GM19395 (cell line): ENCODE measurements around the gene CBX2.

ENCODE experiments used
- ATAC-seq: cut with Tn5 transposase; IDR thresholded peaks from one replicate; pipeline ENCODE4 v1.9.1; 2021; ENCODE audit warnings: mild to moderate bottlenecking, moderate library complexity; ENCODE audit not compliant: unreplicated experiment

Gene CBX2

DNA sequence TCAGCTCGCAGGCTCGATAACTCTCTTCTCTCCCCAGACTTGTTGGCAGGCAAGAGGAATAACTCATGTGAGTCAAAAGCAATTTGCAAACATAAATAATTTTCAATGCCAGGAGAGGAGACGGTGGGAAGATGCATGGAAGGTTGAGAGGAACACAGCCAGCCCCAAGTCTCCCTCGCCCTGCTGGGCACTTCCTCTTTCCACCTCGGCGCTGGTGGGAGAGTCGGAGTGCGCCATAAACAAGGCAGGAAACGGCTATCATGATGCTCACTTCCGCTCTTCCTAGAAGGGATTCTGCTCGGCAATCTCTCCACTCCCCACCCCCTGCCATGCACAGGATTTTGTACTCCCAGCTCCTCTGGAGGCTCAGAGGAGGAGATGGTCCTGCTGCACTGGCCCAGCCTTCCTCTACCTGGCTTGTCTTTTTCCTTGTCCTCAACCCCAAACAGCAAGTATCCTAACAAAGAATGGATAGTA lies 48.3 kb downstream of the CBX2 start:
- ATAC-seq: no peak

GRCh38 chr17:79826841-79827578 lies 49.1 kb downstream of the CBX2 start:
- ATAC-seq: no peak

- ATAC-seq: no peak
These were observed 51.1 kb downstream of the CBX2 start for GRCh38 chr17:79829004-79829403.

- no peak for ATAC-seq
These were observed 51.5 kb downstream of the CBX2 start for GRCh38 chr17:79829457-79829856.

GRCh38 chr17:79830303-79830702 lies 52.4 kb downstream of the CBX2 start:
- ATAC-seq: no peak

DNA sequence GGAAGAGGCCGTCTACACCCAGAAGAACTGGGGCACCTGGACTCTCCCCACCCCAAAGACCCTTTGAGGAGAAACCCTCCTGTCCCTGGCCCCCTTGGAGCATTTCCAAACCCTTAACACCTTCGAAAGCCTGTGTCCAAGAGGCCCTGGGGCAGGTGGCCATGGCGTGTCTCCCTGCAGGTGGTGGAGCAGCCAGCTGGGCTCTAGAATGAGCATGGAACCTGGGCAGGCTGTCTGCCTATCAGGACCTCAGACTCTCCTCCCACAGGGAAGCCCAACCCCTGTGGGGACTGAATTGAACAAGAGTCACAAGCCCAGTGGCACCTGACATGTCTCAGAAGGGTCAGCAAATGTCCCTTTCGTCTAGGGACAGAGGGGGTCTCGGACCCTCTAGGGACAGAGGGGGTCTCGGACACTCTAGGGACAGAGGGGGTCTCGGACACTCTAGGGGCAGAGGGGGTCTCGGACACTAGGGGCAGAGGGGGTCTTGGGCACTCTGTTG lies 52.9 kb downstream of the CBX2 start:
- no peak for ATAC-seq

GRCh38 chr17:79831265-79832217 lies 53.6 kb downstream of the CBX2 start:
- ATAC-seq: no peak

- ATAC-seq: no peak
These were observed 54.5 kb downstream of the CBX2 start for GRCh38 chr17:79832218-79833109.

GRCh38 chr17:79833110-79833450 lies 55.1 kb downstream of the CBX2 start:
- no peak for ATAC-seq

DNA sequence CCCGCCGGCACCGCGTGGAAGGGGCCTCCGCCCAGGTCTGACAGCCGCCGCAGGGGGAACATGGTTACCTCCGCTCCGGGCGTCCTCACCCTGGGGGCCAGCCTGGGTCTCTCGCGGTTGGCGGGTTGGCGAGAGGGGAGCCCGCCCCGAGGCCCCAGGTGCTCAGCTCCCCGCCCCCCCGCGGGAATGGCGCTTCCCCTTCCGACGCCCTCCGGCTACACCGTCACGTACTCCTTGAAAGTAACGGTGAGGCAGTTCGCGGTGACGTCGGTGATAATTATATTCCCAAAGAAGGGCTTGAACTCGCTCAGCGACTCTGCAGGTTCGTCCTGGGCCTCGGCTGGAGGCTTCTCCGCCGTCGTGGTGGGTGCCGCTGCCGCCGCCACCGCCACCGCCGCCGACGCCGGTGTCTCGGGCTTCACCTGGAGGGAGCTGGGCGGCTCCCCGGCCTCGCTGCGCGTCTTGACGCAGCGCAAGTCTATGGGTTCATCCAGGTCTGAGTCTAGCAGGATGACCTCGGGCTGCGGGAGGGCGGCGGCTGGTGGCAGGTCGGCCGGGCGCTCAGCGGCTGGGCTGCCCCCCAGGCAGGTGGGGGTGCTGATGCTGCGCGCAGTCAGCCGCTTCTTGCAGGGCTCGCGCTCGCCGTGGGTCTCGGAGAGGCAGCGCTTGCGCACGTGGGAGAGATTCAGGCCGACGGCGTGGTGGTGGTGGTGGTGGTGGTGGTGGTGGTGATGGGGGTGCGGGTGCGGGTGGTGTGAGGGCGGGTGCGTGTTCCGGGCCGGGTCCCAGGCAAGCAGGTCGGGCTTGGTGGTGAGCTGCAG lies 56.0 kb downstream of the CBX2 start:
- ATAC-seq: no peak

- ATAC-seq: no peak
These were observed 56.9 kb downstream of the CBX2 start for GRCh38 chr17:79834565-79835469.

DNA sequence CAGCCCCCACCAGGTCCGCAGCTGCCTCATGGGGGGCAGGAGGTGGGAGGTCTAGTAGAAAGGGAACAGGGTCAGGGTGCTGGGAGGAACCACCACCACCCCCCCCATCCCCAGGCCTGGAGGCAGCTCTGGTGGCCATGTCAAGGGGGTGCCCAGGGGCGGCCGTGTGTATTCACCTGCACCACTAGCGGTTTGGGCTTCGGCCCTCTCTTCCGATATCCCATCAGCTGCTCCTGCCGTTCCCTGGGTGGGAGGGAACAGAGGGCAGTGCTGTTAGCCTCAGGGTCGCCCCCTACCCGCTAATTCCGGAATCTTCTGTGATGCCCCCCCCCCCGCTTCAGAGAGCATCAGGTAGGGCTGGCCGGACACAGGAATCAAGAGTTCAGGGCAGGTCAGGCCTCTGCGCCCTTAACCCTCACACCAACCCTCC lies 57.5 kb downstream of the CBX2 start:
- ATAC-seq: no peak

GRCh38 chr17:79835953-79836509 lies 58.1 kb downstream of the CBX2 start:
- no peak for ATAC-seq

GRCh38 chr17:79836510-79836971 lies 58.6 kb downstream of the CBX2 start:
- ATAC-seq: no peak

DNA sequence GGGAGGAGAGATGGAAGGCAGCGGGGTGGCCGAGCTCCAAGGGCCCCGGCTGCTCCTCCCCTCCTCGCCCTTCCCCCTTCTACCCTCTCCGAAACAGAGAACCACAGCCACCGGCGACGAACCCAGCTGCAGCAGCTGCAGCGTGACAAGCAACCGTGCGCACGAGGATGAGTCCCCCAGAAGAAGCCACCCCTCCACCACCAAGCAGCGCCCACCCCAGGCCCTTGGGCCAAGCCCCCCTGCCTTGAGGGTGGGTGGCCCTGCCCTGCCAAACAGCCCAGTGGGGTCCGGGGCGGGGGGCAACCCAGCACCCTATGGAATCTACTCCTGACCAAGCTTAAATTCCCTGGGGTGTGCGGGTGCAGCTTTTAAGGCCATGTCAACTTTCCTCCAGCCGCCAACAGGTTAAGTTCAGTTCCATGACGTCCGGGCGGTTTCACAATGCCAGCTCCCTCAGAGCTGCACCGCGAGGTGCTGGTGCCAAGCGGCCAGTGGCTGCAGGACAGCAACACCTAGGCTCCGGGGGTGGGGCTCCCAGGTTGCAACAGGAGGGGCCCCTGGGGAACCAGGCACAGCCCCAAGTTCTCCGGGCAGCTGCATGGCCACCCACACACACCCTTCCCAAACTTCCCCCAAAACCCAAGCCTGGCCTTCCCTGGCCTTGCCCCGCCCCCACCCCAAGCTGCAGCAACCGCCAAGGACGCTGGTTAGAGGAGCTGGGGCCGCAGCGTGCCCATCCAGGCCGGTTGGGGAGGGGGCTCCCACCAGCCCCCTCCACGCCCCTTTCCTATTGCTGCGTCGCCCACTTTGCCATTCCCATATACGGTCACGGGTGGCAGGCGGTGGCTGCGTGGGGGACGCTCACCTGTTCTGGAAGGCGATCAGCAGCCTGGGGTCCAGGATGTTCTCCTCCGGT lies 59.3 kb downstream of the CBX2 start:
- no peak for ATAC-seq
